ENCODE results near the gene ACBD4.

DNA sequence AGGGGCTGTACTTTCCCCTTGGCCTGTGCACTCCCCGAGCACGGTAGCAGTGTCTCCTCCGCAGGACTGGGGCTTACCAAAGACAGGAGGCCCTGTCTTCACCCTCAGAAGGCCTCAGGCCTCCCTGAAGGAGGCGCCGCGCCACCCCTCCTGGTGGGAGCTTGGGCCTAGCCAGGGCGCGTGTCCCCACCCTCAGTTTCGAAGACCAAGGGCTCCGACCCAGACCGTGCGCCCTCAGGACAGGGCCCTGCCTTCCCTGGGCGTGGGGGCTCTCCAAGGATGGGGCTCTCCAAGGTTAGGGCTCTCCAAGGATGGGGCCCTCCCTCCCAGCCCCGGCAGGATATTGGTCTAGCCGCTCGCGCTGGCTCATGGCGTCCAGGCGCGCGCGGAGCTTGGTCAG is 14.9 kb upstream of the ACBD4 start:
- TF ChIP-seq, protein P1, sequence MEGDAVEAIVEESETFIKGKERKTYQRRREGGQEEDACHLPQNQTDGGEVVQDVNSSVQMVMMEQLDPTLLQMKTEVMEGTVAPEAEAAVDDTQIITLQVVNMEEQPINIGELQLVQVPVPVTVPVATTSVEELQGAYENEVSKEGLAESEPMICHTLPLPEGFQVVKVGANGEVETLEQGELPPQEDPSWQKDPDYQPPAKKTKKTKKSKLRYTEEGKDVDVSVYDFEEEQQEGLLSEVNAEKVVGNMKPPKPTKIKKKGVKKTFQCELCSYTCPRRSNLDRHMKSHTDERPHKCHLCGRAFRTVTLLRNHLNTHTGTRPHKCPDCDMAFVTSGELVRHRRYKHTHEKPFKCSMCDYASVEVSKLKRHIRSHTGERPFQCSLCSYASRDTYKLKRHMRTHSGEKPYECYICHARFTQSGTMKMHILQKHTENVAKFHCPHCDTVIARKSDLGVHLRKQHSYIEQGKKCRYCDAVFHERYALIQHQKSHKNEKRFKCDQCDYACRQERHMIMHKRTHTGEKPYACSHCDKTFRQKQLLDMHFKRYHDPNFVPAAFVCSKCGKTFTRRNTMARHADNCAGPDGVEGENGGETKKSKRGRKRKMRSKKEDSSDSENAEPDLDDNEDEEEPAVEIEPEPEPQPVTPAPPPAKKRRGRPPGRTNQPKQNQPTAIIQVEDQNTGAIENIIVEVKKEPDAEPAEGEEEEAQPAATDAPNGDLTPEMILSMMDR (IDR thresholded peaks at IDR 0.05), result no peak
- TF ChIP-seq POLR2A (IDR thresholded peaks at IDR 0.05), result no peak
